Keratinocyte (primary cell): ENCODE measurements around the gene SHROOM1. TPM values are rescaled to one million over a fixed set of nuclear protein-coding genes. Genes with fewer than 3 reads are reported as not detected.

Experiments
- DNase-seq: peaks from one replicate; pipeline ENCODE4 v3.0.0-alpha.2; 2011; ENCODE audit warnings: low read depth, missing footprints, low spot score
- FAIRE-seq: peaks from 2 replicates; lab custom pipeline; 2011; peaks lifted over from hg19 to GRCh38; lab: Jason Lieb, UNC
- H2AFZ ChIP-seq: 2 replicates; pipeline ENCODE4 v1.6.0; 2012; ENCODE audit warnings: low read length, control low read depth, inconsistent platforms; ENCODE audit not compliant: control insufficient read depth
- H3K27ac ChIP-seq: 2 replicates; pipeline ENCODE4 v1.5.1; 2011; ENCODE audit warnings: low read length; ENCODE audit not compliant: control insufficient read depth, insufficient read depth
- H3K27me3 ChIP-seq: 3 replicates; pipeline ENCODE4 v1.6.0; 2011; ENCODE audit warnings: low read length; ENCODE audit not compliant: control insufficient read depth, insufficient read depth; ENCODE audit errors: extremely low read depth
- H3K36me3 ChIP-seq, 2 experiments: 2 replicates in 1 of 2; 3 replicates in 1 of 2; pipeline ENCODE4 v1.5.1; 2011; ENCODE audit warnings: low read length in 2 of 2, mild to moderate bottlenecking in 1 of 2; ENCODE audit not compliant: control insufficient read depth in 2 of 2, insufficient read depth in 2 of 2; ENCODE audit errors: extremely low read depth in 1 of 2
- H3K4me1 ChIP-seq: 3 replicates; pipeline ENCODE4 v1.5.1; 2011; ENCODE audit warnings: low read length; ENCODE audit not compliant: control insufficient read depth, insufficient read depth; ENCODE audit errors: extremely low read depth
- H3K4me2 ChIP-seq: 3 replicates; pipeline ENCODE4 v1.6.0; 2011; ENCODE audit warnings: low read depth, low read length; ENCODE audit not compliant: control insufficient read depth, insufficient read depth; ENCODE audit errors: extremely low read depth
- H3K4me3 ChIP-seq, 3 experiments: fragments of 200-600 bp in 1 of 3; sonication (generic) in 1 of 3; 2 replicates in 2 of 3; 3 replicates in 1 of 3; pipeline ENCODE4 v1.5.1; 2011 to 2016; ENCODE audit warnings: low read length in 3 of 3, mild to moderate bottlenecking in 3 of 3, control low read depth in 2 of 3, inconsistent platforms in 1 of 3, low read depth in 1 of 3, mixed read lengths in 1 of 3, mixed run types in 1 of 3, moderate library complexity in 1 of 3; ENCODE audit not compliant: control insufficient read depth in 2 of 3, insufficient read depth in 2 of 3; ENCODE audit errors: extremely low read depth in 1 of 3
- H3K79me2 ChIP-seq: 2 replicates; pipeline ENCODE4 v1.6.0; 2012; ENCODE audit warnings: low read length; ENCODE audit not compliant: control insufficient read depth, insufficient read depth
- H3K9ac ChIP-seq: 3 replicates; pipeline ENCODE4 v1.6.0; 2011; ENCODE audit warnings: low read length; ENCODE audit not compliant: control insufficient read depth, insufficient read depth; ENCODE audit errors: extremely low read depth
- H3K9me1 ChIP-seq: 3 replicates; pipeline ENCODE4 v1.6.0; 2011; ENCODE audit warnings: low read length; ENCODE audit not compliant: control insufficient read depth, insufficient read depth; ENCODE audit errors: extremely low read depth
- H3K9me3 ChIP-seq: 2 replicates; pipeline ENCODE4 v1.5.1; 2012; ENCODE audit warnings: low read depth, low read length; ENCODE audit not compliant: control insufficient read depth
- H4K20me1 ChIP-seq: 3 replicates; pipeline ENCODE4 v1.6.0; 2011; ENCODE audit warnings: low read length; ENCODE audit not compliant: control insufficient read depth, insufficient read depth; ENCODE audit errors: extremely low read depth
- CTCF ChIP-seq, 3 experiments: IDR thresholded peaks in 1 of 3; conservative IDR thresholded peaks in 1 of 3; optimal IDR thresholded peaks in 1 of 3; 2 replicates in 2 of 3; 3 replicates in 1 of 3; pipeline versions ENCODE3 to v1.5.1; 2011; ENCODE audit warnings: low read length in 3 of 3, mild to moderate bottlenecking in 3 of 3, moderate library complexity in 2 of 3, control low read depth in 1 of 3, inconsistent platforms in 1 of 3; ENCODE audit not compliant: insufficient read depth in 2 of 3; ENCODE audit errors: extremely low read depth in 1 of 3
- EZH2 ChIP-seq: IDR thresholded peaks from one replicate; pipeline ENCODE4 v1.6.1; 2012; ENCODE audit warnings: inconsistent platforms, mild to moderate bottlenecking, low read length, moderate library complexity
- dilution Hi-C: fragments of 300-500 bp; cut with MboI; formaldehyde crosslinking; loops from one replicate; pipeline ENCODE4 v1.7.0; 2020; ENCODE audit warnings: low sequenced_read_pairs; ENCODE audit not compliant: extremely low pct_ligation_motif_present
- polyA plus RNA-seq, 5 experiments: library from polyadenylated mRNA; depleted of rRNA in 3 of 5; stranded (reverse) in 3 of 5; stranded (forward) in 1 of 5; unstranded in 1 of 5; fragments of >200 nt; gene quantifications; 1 replicate in 1 of 5; 2 replicates in 3 of 5; 3 replicates in 1 of 5; pipeline versions ENCODE4 v1.2.1 to v1.2.3, GENCODE V29; 2011 to 2012; ENCODE audit warnings: missing spikeins in 2 of 5, low read depth in 1 of 5, low replicate concordance in 1 of 5

Gene SHROOM1
- polyA plus RNA-seq, 1 donor (not counting 4 experiments of a cell fraction or from before 2014, with no cell fraction given) = 0.25 TPM

DNA sequence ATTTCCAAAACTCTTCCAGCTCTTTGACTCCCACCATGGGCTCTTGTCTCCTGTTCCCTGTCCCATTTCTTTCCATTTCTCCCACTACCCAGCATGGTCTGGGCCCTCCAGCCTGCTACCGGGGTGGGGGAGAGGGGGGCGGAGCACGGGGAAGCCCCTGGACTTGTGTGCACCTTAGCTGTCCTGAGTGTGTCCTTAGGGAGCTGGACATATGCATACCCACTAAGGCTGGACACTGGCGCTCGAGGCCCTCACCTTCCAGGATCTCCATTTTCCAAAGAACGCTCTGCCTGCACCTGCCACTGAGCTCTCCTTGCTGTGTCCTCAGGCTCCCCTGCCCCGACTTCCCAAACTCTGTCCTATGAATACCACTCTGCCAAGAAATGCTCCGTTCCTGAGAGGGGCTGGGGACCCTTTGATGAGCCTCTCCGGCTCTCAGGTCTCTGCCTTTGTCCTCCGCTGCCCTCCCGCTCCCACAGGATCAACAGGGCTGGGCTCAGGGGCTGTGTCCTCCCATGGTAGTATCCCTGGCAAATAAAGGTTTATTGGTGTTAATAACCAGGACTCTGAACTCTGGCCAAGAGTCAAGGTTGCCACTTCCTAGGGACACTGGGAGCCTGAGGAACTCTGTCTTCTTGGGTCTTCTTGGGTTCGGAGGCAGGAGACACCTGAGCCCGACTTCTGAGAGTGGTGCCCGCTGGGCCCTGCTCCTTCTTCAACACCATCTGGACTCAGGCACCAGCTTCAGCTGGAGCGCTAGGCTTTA lies 831 bp upstream of the SHROOM1 start:
- dilution Hi-C loops = no loop called here
- DNase-seq = no peak
- Histone ChIP-seq H2AFZ (no peak overlapping the region), H3K4me1 (no peaks in the 10 kb centered on the region), H3K79me2 (no peaks in the 10 kb centered on the region), H3K9me3 (no peaks in the 10 kb centered on the region), H4K20me1 (no peaks in the 10 kb centered on the region), H3K27ac (no peak overlapping the region), H3K9ac (no peak overlapping the region), H3K4me2 (no peak overlapping the region), H3K4me3 (no peak overlapping the region), H3K27me3 (peaks cover 9% of the 10 kb centered on the region), H3K36me3 (no peaks in the 10 kb centered on the region), H3K9me1 (no peaks in the 10 kb centered on the region)
- TF ChIP-seq CTCF (optimal IDR thresholded peaks at IDR 0.05 in 1 of 3, IDR thresholded peaks at IDR 0.05 in 1 of 3, conservative IDR thresholded peaks at IDR 0.05 in 1 of 3; ENCODE audit: extremely low read depth in 1 of 3, insufficient read depth in 2 of 3, low read length in 3 of 3) (no peak), EZH2 (no peak)
- no peak for FAIRE-seq

GRCh38 chr5:132829742-132830435 lies 558 bp downstream of the SHROOM1 start:
- FAIRE-seq = no peak
- Histone ChIP-seq H3K4me2 (peak overlapping the region; percentile 52), H3K27me3 (peaks cover 21% of the 10 kb centered on the region), H3K4me3 (peak overlapping the region; percentile 39 to 67 (median 66)), H3K9ac (peak overlapping the region; percentile 54), H3K4me1 (no peaks in the 10 kb centered on the region), H3K9me3 (no peaks in the 10 kb centered on the region), H3K79me2 (no peaks in the 10 kb centered on the region), H2AFZ (peak overlapping the region; percentile 82), H3K27ac (no peak overlapping the region), H3K36me3 (no peaks in the 10 kb centered on the region), H3K9me1 (no peaks in the 10 kb centered on the region), H4K20me1 (no peaks in the 10 kb centered on the region)
- peak in 2 of 3 experiments; percentile 71 to 96 for TF ChIP-seq CTCF (optimal IDR thresholded peaks at IDR 0.05 in 1 of 3, IDR thresholded peaks at IDR 0.05 in 1 of 3, conservative IDR thresholded peaks at IDR 0.05 in 1 of 3; ENCODE audit: extremely low read depth in 1 of 3, insufficient read depth in 2 of 3, low read length in 3 of 3)
- TF ChIP-seq EZH2 = peak; percentile 40
- dilution Hi-C loops = no loop called here
- DNase-seq = no peak
